Mesodermal cell (in vitro differentiated cells): ENCODE results near the gene MYBBP1A.

ENCODE experiments used
- H3K27ac ChIP-seq: 2 replicates; pipeline ENCODE4 v1.7.0; 2013; ENCODE audit warnings: mild to moderate bottlenecking, low read depth, low read length, moderate library complexity; ENCODE audit not compliant: severe bottlenecking
- H3K36me3 ChIP-seq: 2 replicates; pipeline ENCODE4 v1.7.1; 2013; ENCODE audit warnings: mild to moderate bottlenecking, low read length, moderate library complexity; ENCODE audit not compliant: control insufficient read depth, insufficient read depth
- H3K4me1 ChIP-seq: one replicate; pipeline ENCODE4 v1.7.1; 2013; ENCODE audit warnings: mild to moderate bottlenecking, low read length; ENCODE audit not compliant: insufficient read depth, control insufficient read depth, poor library complexity, severe bottlenecking
- H3K4me3 ChIP-seq: 2 replicates; pipeline ENCODE4 v1.7.0; 2013; ENCODE audit warnings: low read length, control low read depth, mild to moderate bottlenecking; ENCODE audit not compliant: insufficient read depth, poor library complexity, severe bottlenecking; ENCODE audit errors: extremely low read depth
- H3K9me3 ChIP-seq: 2 replicates; pipeline ENCODE4 v1.7.1; 2013; ENCODE audit warnings: mild to moderate bottlenecking, low read length, moderate library complexity; ENCODE audit not compliant: control insufficient read depth
- WGBS, 2 experiments: methylation state at CpG; one replicate each; pipeline ENCODE4 v1.1.5; 2013; ENCODE audit warnings: missing lambda C conversion rate in 2 of 2; ENCODE audit not compliant: insufficient coverage in 2 of 2; 5-methylcytosine and 5-hydroxymethylcytosine counted together

The MYBBP1A gene

DNA sequence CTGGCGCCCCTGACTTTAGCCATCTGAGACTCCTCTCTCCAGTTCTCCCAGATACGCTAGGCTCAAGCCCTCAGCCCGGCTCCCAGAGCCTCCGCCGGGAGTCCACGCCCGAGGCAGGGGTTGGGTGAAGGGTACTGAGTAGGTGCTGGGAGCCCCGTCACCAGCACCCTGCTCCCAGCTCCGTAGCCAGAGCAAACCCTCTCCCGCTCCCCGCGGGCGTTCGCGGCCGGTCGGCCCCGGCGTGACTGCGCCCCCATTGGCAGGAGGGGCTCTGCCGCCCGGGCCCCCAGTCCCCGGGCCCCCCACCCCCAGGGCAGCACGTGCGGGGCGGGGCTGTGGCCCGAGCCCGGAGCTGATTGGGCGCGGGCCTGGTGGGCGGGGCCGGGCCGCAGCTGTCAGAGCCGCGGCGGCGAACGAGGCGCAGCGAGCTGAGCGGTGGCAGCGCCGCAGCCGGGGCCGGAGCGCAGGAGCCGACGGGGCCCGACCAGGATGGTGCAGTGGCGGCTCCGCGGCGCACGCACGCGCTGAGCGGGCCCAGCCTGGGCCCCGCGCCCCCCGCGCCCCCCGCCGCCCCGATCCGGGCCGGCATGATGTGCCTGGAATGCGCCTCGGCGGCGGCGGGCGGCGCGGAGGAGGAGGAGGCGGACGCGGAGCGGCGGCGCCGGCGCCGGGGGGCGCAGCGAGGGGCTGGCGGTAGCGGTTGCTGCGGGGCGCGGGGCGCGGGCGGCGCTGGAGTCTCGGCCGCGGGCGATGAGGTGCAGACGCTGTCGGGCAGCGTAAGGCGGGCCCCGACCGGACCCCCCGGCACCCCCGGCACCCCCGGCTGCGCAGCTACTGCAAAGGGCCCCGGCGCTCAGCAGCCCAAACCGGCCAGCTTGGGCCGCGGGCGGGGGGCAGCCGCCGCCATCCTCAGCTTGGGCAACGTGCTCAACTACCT, 56.5 kb downstream of the MYBBP1A start, which contains the start of gene SPNS2:
SPNS2 (plus strand) TSS at position 421 of the 937 bp plus-strand sequence; CDS start at position 588, 167 bp downstream.
- no peak within 1 kb of the TSS for H3K27ac ChIP-seq
- H3K9me3 ChIP-seq: no peaks in the 10 kb centered on the region
- WGBS, 2 experiments: 1% methylated on average over 70 to 85 of the region's 117 CpGs

DNA sequence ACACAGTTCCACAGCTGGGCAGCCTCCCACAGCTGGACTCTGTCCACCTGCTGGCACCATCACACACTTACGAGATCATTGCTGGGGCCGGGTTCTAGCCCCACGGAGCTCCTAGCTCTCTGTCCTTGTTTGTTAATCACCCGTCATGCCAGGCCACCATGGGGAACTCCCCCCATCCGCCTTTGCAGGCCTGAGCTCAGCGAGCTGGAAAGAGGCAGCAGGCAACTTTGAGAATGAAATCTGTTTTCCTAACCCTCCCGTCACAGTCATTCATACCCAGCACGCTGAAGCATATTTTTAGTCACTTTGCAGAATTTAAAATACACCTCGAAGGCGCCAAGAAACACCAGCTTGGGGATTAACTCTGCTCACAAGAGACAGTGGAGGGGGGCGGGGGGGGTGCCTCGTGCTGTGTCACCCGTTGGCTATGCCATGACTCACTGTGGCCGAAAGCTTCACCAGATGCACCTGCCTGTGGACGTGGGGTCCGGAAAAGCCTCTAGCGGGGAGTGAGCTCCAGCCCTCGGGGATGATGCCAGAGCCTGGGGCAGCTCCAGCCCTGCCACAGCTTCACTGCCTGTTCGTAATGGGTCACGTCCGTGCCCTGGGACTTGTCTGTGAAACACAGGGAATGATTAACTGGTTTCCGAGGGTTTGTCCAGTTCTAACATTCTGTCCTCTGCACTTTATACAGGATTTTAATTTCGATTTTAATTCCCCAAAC, 57.9 kb downstream of the MYBBP1A start:
- Histone ChIP-seq H3K9me3 (no peaks in the 10 kb centered on the region), H3K4me3 (no peak overlapping the region), H3K27ac (no peak overlapping the region), H3K36me3 (no peaks in the 10 kb centered on the region), H3K4me1 (peaks cover 26% of the 10 kb centered on the region)
- WGBS, 2 experiments: 55 to 56% methylated on average over 21 of the region's 23 CpGs

More for the DNA sequence above, 56.5 kb downstream of the MYBBP1A start, which contains the start of gene SPNS2:
- Histone ChIP-seq H3K4me3 (peak within 1 kb of the TSS; percentile 35), H3K36me3 (no peaks in the 10 kb centered on the region), H3K4me1 (peaks cover 26% of the 10 kb centered on the region)

DNA sequence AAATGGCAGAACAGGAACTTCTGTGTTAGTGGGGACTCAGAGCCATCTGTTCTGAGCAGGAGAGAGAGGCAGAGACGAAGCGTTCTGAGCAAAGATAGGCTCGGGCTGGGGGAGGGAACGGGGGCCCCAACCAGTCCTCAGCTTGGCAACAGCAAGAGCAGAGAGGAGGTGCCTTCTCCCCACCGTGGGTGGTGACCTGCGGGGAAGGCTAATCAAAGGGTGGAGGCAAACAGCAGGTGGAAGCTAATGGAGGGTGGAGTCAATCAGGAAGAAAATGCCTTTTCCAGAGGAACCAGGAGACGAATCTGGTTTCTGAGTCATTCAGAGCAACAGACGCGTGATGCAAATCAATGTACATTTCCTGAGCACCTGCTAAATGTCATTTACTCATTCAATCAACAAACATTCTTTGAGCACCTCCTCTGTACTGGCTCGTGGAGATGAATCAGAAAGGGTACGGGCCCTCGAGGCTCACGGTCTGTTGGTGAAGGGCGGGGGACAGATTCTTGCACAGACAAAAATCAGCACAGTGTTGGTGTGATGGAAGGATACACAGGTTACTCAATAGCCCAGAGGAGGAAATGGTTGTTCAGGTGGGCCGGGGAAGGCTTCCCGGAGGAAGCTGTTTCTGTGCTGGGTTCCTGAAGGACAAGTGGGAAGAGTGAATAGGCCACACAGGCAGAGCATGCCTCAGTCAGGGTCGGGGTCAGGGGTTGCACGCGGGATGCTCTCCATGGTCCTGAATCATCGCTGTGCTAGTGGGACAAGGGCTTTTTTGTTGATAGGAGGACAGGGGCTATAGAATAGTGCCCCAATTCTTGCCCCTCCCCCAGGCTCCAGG, 62.2 kb downstream of the MYBBP1A start:
- Histone ChIP-seq H3K27ac (no peak overlapping the region), H3K9me3 (no peaks in the 10 kb centered on the region)

DNA sequence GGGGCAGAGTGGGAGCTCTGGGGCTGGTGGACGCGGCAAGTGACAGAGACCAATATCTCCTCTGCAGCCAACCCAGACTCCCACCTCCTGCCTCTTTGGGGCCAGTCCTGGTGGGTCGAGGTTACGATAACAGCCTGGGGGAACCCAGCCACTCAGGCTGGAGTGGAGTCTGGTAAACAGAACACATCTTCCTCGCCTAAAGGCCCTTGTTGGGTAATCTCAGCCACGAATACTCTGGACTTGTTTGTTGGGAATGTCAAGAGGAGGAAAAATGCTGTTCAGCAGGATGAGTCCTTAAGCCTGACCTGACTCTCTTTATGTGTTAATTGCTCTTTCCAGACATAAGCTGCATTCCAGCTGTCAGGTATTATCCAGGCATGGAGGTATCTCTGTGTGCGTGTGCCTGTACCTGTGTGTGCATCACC, 64.5 kb downstream of the MYBBP1A start:
- no peaks in the 10 kb centered on the region for H3K9me3 ChIP-seq
- H3K4me3 ChIP-seq: no peak overlapping the region
- WGBS, 2 experiments: 76 to 91% methylated on average over 4 of the region's 7 CpGs
- no peak overlapping the region for H3K27ac ChIP-seq
- peaks cover 4% of the 10 kb centered on the region for H3K4me1 ChIP-seq
- H3K36me3 ChIP-seq: no peaks in the 10 kb centered on the region

More for the DNA sequence above, 62.2 kb downstream of the MYBBP1A start:
- no peak overlapping the region for H3K4me3 ChIP-seq
- peaks cover 6% of the 10 kb centered on the region for H3K4me1 ChIP-seq
- no peaks in the 10 kb centered on the region for H3K36me3 ChIP-seq
- 50 to 61% methylated on average over 15 to 19 of the region's 20 CpGs for WGBS, 2 experiments

DNA sequence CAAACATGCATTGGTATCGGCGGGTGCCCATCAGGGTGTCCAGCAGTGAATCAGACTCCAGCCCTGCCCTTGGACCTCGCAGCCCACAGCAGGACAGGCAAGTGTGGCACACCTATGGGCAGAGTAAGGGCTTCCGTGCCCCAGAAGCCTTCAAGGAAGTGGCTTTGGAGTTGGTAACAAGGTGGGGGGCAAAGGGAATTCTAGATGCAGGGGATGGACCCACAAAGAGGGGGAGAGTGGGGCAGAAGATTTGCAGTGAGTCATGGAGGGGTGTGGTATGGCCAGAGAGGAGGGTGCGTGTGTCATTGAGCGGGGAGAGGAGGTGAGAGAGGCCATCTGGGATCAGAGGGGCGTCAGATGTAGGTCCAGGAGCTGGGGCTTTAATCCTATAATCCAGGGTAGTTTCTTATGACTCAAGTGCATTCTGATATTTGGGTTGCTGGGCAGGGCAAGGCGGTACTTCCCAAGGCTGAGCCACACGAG, 65.0 kb downstream of the MYBBP1A start:
- 88% methylated on average over 5 to 9 of the region's 9 CpGs for WGBS, 2 experiments
- Histone ChIP-seq H3K4me3 (no peak overlapping the region), H3K4me1 (peaks cover 4% of the 10 kb centered on the region), H3K27ac (no peak overlapping the region), H3K9me3 (no peaks in the 10 kb centered on the region), H3K36me3 (no peaks in the 10 kb centered on the region)

DNA sequence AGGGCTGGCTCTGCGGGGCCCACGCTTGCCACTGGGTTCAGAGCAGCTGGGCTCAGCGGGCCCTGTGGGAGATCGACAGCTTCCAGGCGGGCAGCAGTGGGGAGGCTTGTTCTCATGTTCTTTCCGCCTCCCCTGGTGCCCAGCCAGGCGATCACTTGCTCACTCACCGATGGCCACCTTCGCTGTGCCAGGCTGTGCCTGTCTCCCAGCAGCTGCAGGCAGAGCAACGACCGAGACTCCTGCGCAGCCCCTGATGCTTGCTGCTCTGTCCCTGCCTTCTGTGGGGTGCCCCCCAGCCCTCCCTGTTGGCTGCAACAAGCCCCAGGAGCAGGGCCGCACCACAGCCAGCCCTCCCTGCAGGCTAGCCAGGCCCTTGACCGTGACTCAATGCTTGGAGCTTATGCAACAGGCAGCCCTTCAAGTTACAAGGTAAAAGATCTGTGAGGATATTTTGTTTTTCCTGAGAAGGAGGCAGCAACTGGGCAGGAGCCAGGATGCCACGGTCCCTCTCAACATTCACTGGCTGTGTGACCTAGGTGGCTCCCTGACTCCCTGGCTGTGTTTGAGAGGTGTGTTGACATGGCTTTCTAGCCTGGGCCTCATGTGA, 66.1 kb downstream of the MYBBP1A start:
- no peak overlapping the region for H3K27ac ChIP-seq
- peaks cover 4% of the 10 kb centered on the region for H3K4me1 ChIP-seq
- WGBS, 2 experiments: 91% methylated on average over 14 to 15 of the region's 15 CpGs
- H3K9me3 ChIP-seq: no peaks in the 10 kb centered on the region
- H3K36me3 ChIP-seq: no peaks in the 10 kb centered on the region
- no peak overlapping the region for H3K4me3 ChIP-seq
